Astrocyte (in vitro differentiated cells and primary cell): ENCODE measurements around the gene DPH6. TPM values are rescaled to one million over a fixed set of nuclear protein-coding genes. Genes with fewer than 3 reads are reported as not detected.

ENCODE experiments used
- DNase-seq: peaks from one replicate; pipeline ENCODE4 v3.0.0-alpha.2; 2010; ENCODE audit warnings: low read depth
- FAIRE-seq: peaks from 2 replicates; lab custom pipeline; 2011; peaks lifted over from hg19 to GRCh38; lab: Jason Lieb, UNC
- H2AFZ ChIP-seq: 2 replicates; pipeline ENCODE4 v1.6.0; 2012; ENCODE audit warnings: low read depth, low read length, inconsistent platforms
- H3K27ac ChIP-seq: 2 replicates; pipeline ENCODE4 v1.5.1; 2011; ENCODE audit warnings: low read depth, low read length, inconsistent platforms
- H3K27me3 ChIP-seq: 2 replicates; pipeline ENCODE4 v1.6.0; 2011; ENCODE audit warnings: low read length, inconsistent platforms; ENCODE audit not compliant: insufficient read depth
- H3K36me3 ChIP-seq: 2 replicates; pipeline ENCODE4 v1.5.1; 2011; ENCODE audit warnings: low read length, inconsistent platforms; ENCODE audit not compliant: insufficient read depth
- H3K4me1 ChIP-seq: 2 replicates; pipeline ENCODE4 v1.5.1; 2011; ENCODE audit warnings: low read length, inconsistent platforms; ENCODE audit not compliant: insufficient read depth
- H3K4me2 ChIP-seq: 2 replicates; pipeline ENCODE4 v1.6.0; 2012; ENCODE audit warnings: low read length, inconsistent platforms
- H3K4me3 ChIP-seq: 2 replicates; pipeline ENCODE4 v1.5.1; 2011; ENCODE audit warnings: low read depth, mild to moderate bottlenecking, low read length, inconsistent platforms; ENCODE audit not compliant: insufficient read depth
- H3K79me2 ChIP-seq: 2 replicates; pipeline ENCODE4 v1.6.0; 2012; ENCODE audit warnings: mild to moderate bottlenecking, low read length, inconsistent platforms; ENCODE audit not compliant: insufficient read depth
- H3K9ac ChIP-seq: 2 replicates; pipeline ENCODE4 v1.6.0; 2012; ENCODE audit warnings: mild to moderate bottlenecking, low read length, inconsistent platforms
- H3K9me3 ChIP-seq: 2 replicates; pipeline ENCODE4 v1.5.1; 2012; ENCODE audit warnings: low read depth, mild to moderate bottlenecking, low read length, inconsistent platforms; ENCODE audit not compliant: insufficient read depth
- H4K20me1 ChIP-seq: 2 replicates; pipeline ENCODE4 v1.6.0; 2012; ENCODE audit warnings: low read length, inconsistent platforms; ENCODE audit not compliant: insufficient read depth
- H3K27ac Mint-ChIP-seq: one replicate; pipeline ENCODE4 v1.8.0; 2021; ENCODE audit warnings: mild to moderate bottlenecking, mixed read lengths; ENCODE audit not compliant: unreplicated experiment
- H3K27me3 Mint-ChIP-seq: one replicate; pipeline ENCODE4 v1.8.0; 2021; ENCODE audit warnings: low read depth, mixed read lengths; ENCODE audit not compliant: unreplicated experiment
- H3K36me3 Mint-ChIP-seq: one replicate; pipeline ENCODE4 v1.8.0; 2021; ENCODE audit warnings: low read depth, mixed read lengths; ENCODE audit not compliant: unreplicated experiment
- H3K4me1 Mint-ChIP-seq: one replicate; pipeline ENCODE4 v1.8.0; 2021; ENCODE audit warnings: low read depth, mixed read lengths; ENCODE audit not compliant: unreplicated experiment
- H3K4me3 Mint-ChIP-seq: one replicate; pipeline ENCODE4 v1.8.0; 2021; ENCODE audit warnings: mild to moderate bottlenecking, moderate library complexity, mixed read lengths; ENCODE audit not compliant: unreplicated experiment
- H3K9me3 Mint-ChIP-seq: one replicate; pipeline ENCODE4 v1.8.0; 2021; ENCODE audit warnings: mild to moderate bottlenecking, mixed read lengths; ENCODE audit not compliant: unreplicated experiment
- CTCF ChIP-seq: IDR thresholded peaks from 2 replicates; pipeline ENCODE4 v1.5.1; 2011; ENCODE audit warnings: low read depth, mild to moderate bottlenecking, inconsistent platforms, low read length, moderate library complexity; ENCODE audit not compliant: insufficient read depth
- EZH2 ChIP-seq: IDR thresholded peaks from 2 replicates; pipeline ENCODE4 v1.6.1; 2012; ENCODE audit warnings: mild to moderate bottlenecking, low read length, inconsistent platforms; ENCODE audit not compliant: insufficient read depth
- total RNA-seq: library from RNA; stranded (reverse); gene quantifications from 2 replicates; pipeline ENCODE4 v1.2.1, GENCODE V29; 2021

DPH6 gene
- total RNA-seq, 1 donor from 2014 or later = 7.6 TPM

GRCh38 chr15:35448294-35448693, 97.7 kb downstream of the DPH6 start:
- H3K4me2 ChIP-seq = no peak overlapping the region
- Mint-ChIP-seq H3K4me3 (no peak overlapping the region), H3K27me3 (no peaks in the 10 kb centered on the region), H3K27ac (no peak overlapping the region), H3K36me3 (no peaks in the 10 kb centered on the region), H3K4me1 (peaks cover 5% of the 10 kb centered on the region), H3K9me3 (no peaks in the 10 kb centered on the region)
- no peaks in the 10 kb centered on the region for H3K9me3 ChIP-seq
- H3K36me3 ChIP-seq = no peaks in the 10 kb centered on the region
- TF ChIP-seq EZH2 = no peak
- TF ChIP-seq CTCF = no peak
- FAIRE-seq = no peak
- H3K27me3 ChIP-seq = no peaks in the 10 kb centered on the region
- no peak overlapping the region for H3K9ac ChIP-seq
- no peak for DNase-seq
- H3K79me2 ChIP-seq = no peaks in the 10 kb centered on the region
- no peak overlapping the region for H3K27ac ChIP-seq
- no peak overlapping the region for H2AFZ ChIP-seq
- H3K4me3 ChIP-seq = no peak overlapping the region
- H4K20me1 ChIP-seq = no peaks in the 10 kb centered on the region
- H3K4me1 ChIP-seq = no peaks in the 10 kb centered on the region

DNA sequence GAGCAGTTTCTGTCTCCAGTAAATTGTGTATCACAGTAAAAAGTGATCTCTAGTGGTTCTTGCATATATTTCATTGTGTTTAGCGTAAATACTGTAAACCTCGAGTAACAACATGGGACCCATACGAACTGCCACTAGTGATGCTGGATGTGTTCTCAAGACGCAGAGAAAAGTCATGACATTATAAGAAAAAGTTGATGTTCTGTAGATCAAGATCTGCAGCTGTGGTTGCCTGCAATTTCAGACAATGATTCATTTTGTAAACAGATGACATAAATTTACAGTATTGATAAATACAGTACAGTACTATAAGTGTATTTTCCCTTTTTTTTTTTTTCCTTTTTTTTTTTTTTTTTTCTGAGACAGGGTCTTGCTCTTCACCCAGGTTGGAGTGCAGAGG, 100.1 kb downstream of the DPH6 start:
- H3K4me3 Mint-ChIP-seq = no peak overlapping the region
- no peak overlapping the region for H3K9ac ChIP-seq
- H3K4me3 ChIP-seq = no peak overlapping the region
- no peak overlapping the region for H3K27ac Mint-ChIP-seq
- no peaks in the 10 kb centered on the region for H4K20me1 ChIP-seq
- H3K36me3 Mint-ChIP-seq = peaks cover 2% of the 10 kb centered on the region
- no peaks in the 10 kb centered on the region for H3K27me3 ChIP-seq
- H3K4me1 ChIP-seq = no peaks in the 10 kb centered on the region
- H3K4me2 ChIP-seq = no peak overlapping the region
- DNase-seq (peak; percentile 53), FAIRE-seq (no peak)
- no peaks in the 10 kb centered on the region for H3K27me3 Mint-ChIP-seq
- H3K9me3 ChIP-seq = no peaks in the 10 kb centered on the region
- H3K27ac ChIP-seq = no peak overlapping the region
- H2AFZ ChIP-seq = no peak overlapping the region
- no peaks in the 10 kb centered on the region for H3K79me2 ChIP-seq
- peaks cover 2% of the 10 kb centered on the region for H3K9me3 Mint-ChIP-seq
- H3K4me1 Mint-ChIP-seq = peaks cover 7% of the 10 kb centered on the region
- H3K36me3 ChIP-seq = no peaks in the 10 kb centered on the region
- TF ChIP-seq CTCF (no peak), EZH2 (no peak)

GRCh38 chr15:35444557-35445204, 101.3 kb downstream of the DPH6 start:
- Mint-ChIP-seq H3K36me3 (peaks cover 2% of the 10 kb centered on the region), H3K4me3 (no peak overlapping the region), H3K27me3 (no peaks in the 10 kb centered on the region), H3K27ac (no peak overlapping the region), H3K9me3 (peaks cover 6% of the 10 kb centered on the region), H3K4me1 (peaks cover 5% of the 10 kb centered on the region)
- FAIRE-seq (peak; percentile 29), DNase-seq (peak; percentile 30)
- Histone ChIP-seq H3K9ac (no peak overlapping the region), H4K20me1 (no peaks in the 10 kb centered on the region), H3K4me2 (no peak overlapping the region), H3K36me3 (no peaks in the 10 kb centered on the region), H3K27me3 (no peaks in the 10 kb centered on the region), H2AFZ (no peak overlapping the region), H3K27ac (no peak overlapping the region), H3K9me3 (no peaks in the 10 kb centered on the region), H3K4me3 (no peak overlapping the region), H3K79me2 (no peaks in the 10 kb centered on the region), H3K4me1 (no peaks in the 10 kb centered on the region)
- TF ChIP-seq CTCF (peak; percentile 87), EZH2 (no peak)
